HepG2 (cell line): ENCODE data around the gene MYL4. TPM values are rescaled to one million over a fixed set of nuclear protein-coding genes. Genes with fewer than 3 reads are reported as not detected.

Experiments
- ATAC-seq: fragments of 200-7000 bp; cut with Tn5 transposase; 3 replicates; pipeline ENCODE4 v1.9.1; 2020; ENCODE audit warnings: mild to moderate bottlenecking, moderate library complexity
- BruUV-seq: library from RNA; stranded (reverse); fragments of 400-500 nt; replicated peaks from 2 replicates; lab custom pipeline; 2021; lab: Mats Ljungman, UMichigan
- CTCF ChIA-PET: fragments of 300-600 bp; formaldehyde crosslinking; extraction: SDS; loops from one replicate; lab custom pipeline; 2021; ENCODE audit warnings: low total read pairs, inconsistent platforms, low intra/inter-chr PET ratio; lab: Yijun Ruan, JAX
- POLR2A ChIA-PET: fragments of 350-600 bp; sonication (Branson Sonifier 250); formaldehyde crosslinking; loops from one replicate; lab custom pipeline; 2020; ENCODE audit warnings: antibody characterized with exemption, inconsistent platforms; lab: Yijun Ruan, JAX
- DNase-seq: peaks from one replicate; pipeline ENCODE4 v3.0.0-alpha.2; 2015; ENCODE audit warnings: low spot score
- FAIRE-seq: peaks from 3 replicates; lab custom pipeline; 2011; peaks lifted over from hg19 to GRCh38; lab: Jason Lieb, UNC
- H2AFZ ChIP-seq: one replicate; pipeline ENCODE4 v1.6.1; 2011; ENCODE audit warnings: low read length, inconsistent platforms
- H3K27ac ChIP-seq: fragments of 300-600 bp; 3 replicates; pipeline ENCODE4 v1.8.0; 2011; ENCODE audit warnings: mixed run types, mild to moderate bottlenecking, mixed read lengths, low read length, inconsistent platforms; ENCODE audit not compliant: insufficient read depth; ENCODE audit errors: extremely low read length
- H3K27me3 ChIP-seq, 2 experiments: fragments of 200-600 bp in 1 of 2; 2 replicates in 1 of 2; 3 replicates in 1 of 2; pipeline versions ENCODE4 v1.6.0 to v1.8.0; 2011; ENCODE audit warnings: low read length in 2 of 2, mild to moderate bottlenecking in 2 of 2, moderate library complexity in 2 of 2, inconsistent platforms in 1 of 2; ENCODE audit not compliant: insufficient read depth in 2 of 2, control insufficient read depth in 1 of 2
- H3K36me3 ChIP-seq, 2 experiments: fragments of 200-600 bp in 1 of 2; replicated peaks in 1 of 2; 2 replicates in 1 of 2; 3 replicates in 1 of 2; pipeline versions ENCODE4 v1.5.1 to v1.8.0; 2011; ENCODE audit warnings: low read length in 2 of 2, inconsistent platforms in 1 of 2; ENCODE audit not compliant: insufficient read depth in 2 of 2, control insufficient read depth in 1 of 2
- H3K4me1 ChIP-seq: 2 replicates; pipeline ENCODE4 v1.5.1; 2012; ENCODE audit warnings: low read length, inconsistent platforms; ENCODE audit not compliant: insufficient read depth
- H3K4me2 ChIP-seq: 2 replicates; pipeline ENCODE4 v1.6.0; 2011; ENCODE audit warnings: low read depth, low read length, inconsistent platforms
- H3K4me3 ChIP-seq, 3 experiments: fragments of 200-600 bp in 1 of 3; sonication (generic), shearing (Covaris generic) in 1 of 3; replicated peaks in 1 of 3; 2 replicates each; pipeline ENCODE4 v1.5.1; 2011 to 2016; ENCODE audit warnings: low read length in 3 of 3, inconsistent platforms in 2 of 3, low read depth in 2 of 3, mild to moderate bottlenecking in 2 of 3, control low read depth in 1 of 3, mixed read lengths in 1 of 3; ENCODE audit not compliant: insufficient read depth in 1 of 3
- H3K79me2 ChIP-seq: one replicate; pipeline ENCODE4 v1.6.1; 2011; ENCODE audit warnings: low read length, inconsistent platforms; ENCODE audit not compliant: insufficient read depth
- H3K9ac ChIP-seq: 2 replicates; pipeline ENCODE4 v1.6.0; 2011; ENCODE audit warnings: mild to moderate bottlenecking, low read depth, low read length, inconsistent platforms; ENCODE audit not compliant: insufficient read depth
- H3K9me3 ChIP-seq: 2 replicates; pipeline ENCODE4 v1.5.1; 2012; ENCODE audit warnings: mild to moderate bottlenecking, low read length
- H4K20me1 ChIP-seq: 2 replicates; pipeline ENCODE4 v1.6.0; 2011; ENCODE audit warnings: inconsistent platforms, mild to moderate bottlenecking, low read length, moderate library complexity; ENCODE audit not compliant: insufficient read depth
- CBX5 ChIP-seq: sonication (generic); formaldehyde crosslinking; IDR thresholded peaks from 2 replicates; pipeline ENCODE4 v1.4.0; 2020; ENCODE audit warnings: missing genetic modification reagents, borderline replicate concordance
- CCAR2 ChIP-seq: fragments of 200-400 bp; formaldehyde crosslinking; optimal IDR thresholded peaks from 2 replicates; pipeline ENCODE3; 2018; ENCODE audit warnings: low read depth, mild to moderate bottlenecking, low read length, moderate library complexity
- GTF2F1 ChIP-seq: fragments of 150-350 bp; IDR thresholded peaks from 2 replicates; pipeline ENCODE4 v1.6.1; 2014; ENCODE audit warnings: low read length
- HMG20B ChIP-seq: conservative IDR thresholded peaks from 2 replicates; pipeline ENCODE4 v1.6.1; 2016; ENCODE audit warnings: missing genetic modification reagents, missing compliant biosample characterization
- MLXIP ChIP-seq: sonication (generic); formaldehyde crosslinking; IDR thresholded peaks from 2 replicates; pipeline ENCODE4 v1.9.0; 2021; ENCODE audit warnings: missing genetic modification reagents, borderline replicate concordance
- MXD1 ChIP-seq: sonication (generic); formaldehyde crosslinking; IDR thresholded peaks from 2 replicates; pipeline ENCODE4 v1.4.0; 2020; ENCODE audit warnings: mild to moderate bottlenecking, missing genetic modification reagents
- NCOA5 ChIP-seq: sonication (generic); formaldehyde crosslinking; IDR thresholded peaks from 2 replicates; pipeline ENCODE4 v1.4.0; 2020; ENCODE audit warnings: missing genetic modification reagents
- NKX3-1 ChIP-seq: sonication (generic); formaldehyde crosslinking; IDR thresholded peaks from 2 replicates; pipeline ENCODE4 v1.5.0; 2020; ENCODE audit warnings: missing genetic modification reagents
- PHF21A ChIP-seq: sonication (generic); formaldehyde crosslinking; IDR thresholded peaks from 2 replicates; pipeline ENCODE4 v1.5.0; 2020; ENCODE audit warnings: mild to moderate bottlenecking, missing genetic modification reagents
- RELA ChIP-seq: sonication (generic); formaldehyde crosslinking; IDR thresholded peaks from 2 replicates; pipeline ENCODE4 v1.4.0; 2020; ENCODE audit warnings: missing genetic modification reagents
- TBP ChIP-seq: sonication (generic); formaldehyde crosslinking; IDR thresholded peaks from 2 replicates; pipeline ENCODE4 v1.5.0; 2020; ENCODE audit warnings: missing genetic modification reagents
- ZC3H4 ChIP-seq: sonication (generic); formaldehyde crosslinking; IDR thresholded peaks from 2 replicates; pipeline ENCODE4 v1.4.0; 2020; ENCODE audit warnings: missing genetic modification reagents, borderline replicate concordance
- ZFAT ChIP-seq: sonication (generic); formaldehyde crosslinking; conservative IDR thresholded peaks from 2 replicates; pipeline ENCODE4 v1.8.1; 2023; ENCODE audit warnings: missing genetic modification reagents, inconsistent platforms
- ZNF205 ChIP-seq: IDR thresholded peaks from 2 replicates; pipeline ENCODE4 v1.6.1; 2018; ENCODE audit warnings: missing biosample characterization, missing genetic modification reagents
- ZNF703 ChIP-seq: sonication (generic); formaldehyde crosslinking; IDR thresholded peaks from 2 replicates; pipeline ENCODE4 v1.5.1; 2020; ENCODE audit warnings: missing genetic modification reagents, mild to moderate bottlenecking, moderate library complexity, borderline replicate concordance
- ZNF766 ChIP-seq: sonication (generic); formaldehyde crosslinking; IDR thresholded peaks from 2 replicates; pipeline ENCODE4 v1.5.0; 2020; ENCODE audit warnings: missing genetic modification reagents, borderline replicate concordance
- ZSCAN12 ChIP-seq: sonication (generic); formaldehyde crosslinking; IDR thresholded peaks from 2 replicates; pipeline ENCODE4 v1.9.0; 2021; ENCODE audit warnings: mild to moderate bottlenecking, missing genetic modification reagents
- WGBS: methylation state at CpG from one replicate; pipeline ENCODE4 v1.1.6; 2017; ENCODE audit warnings: low lambda C conversion rate; 5-methylcytosine and 5-hydroxymethylcytosine counted together
- in situ Hi-C: cut with HindIII; loops from 2 replicates; pipeline ENCODE4 v1.10.0; 2017; ENCODE audit warnings: low pct_unique_long_range_greater_than_20kb; ENCODE audit not compliant: extremely low pct_ligation_motif_present
- intact Hi-C: fragments of 100-400 bp; cut with micrococcal nuclease; formaldehyde crosslinking; loops from one replicate; pipeline ENCODE4 v1.10.0; 2022; ENCODE audit not compliant: unreplicated experiment
- polyA plus RNA-seq, 8 experiments: library from polyadenylated mRNA; depleted of rRNA in 3 of 8; stranded (reverse) in 7 of 8; unstranded in 1 of 8; fragments of >200 nt; fragmentation: Illumina TruSeq in 4 of 8; extraction: Trizol in 4 of 8; gene quantifications; 2 replicates each; pipeline versions ENCODE4 v1.2.1 to v1.2.3, GENCODE V29; 2011 to 2016; ENCODE audit warnings: low read depth in 4 of 8, missing spikeins in 1 of 8, mixed read lengths in 1 of 8; ENCODE audit not compliant: insufficient read depth in 1 of 8
- total RNA-seq, 5 experiments: library from RNA; depleted of rRNA; stranded (reverse); fragments of >200 nt; fragmentation: Illumina TruSeq; extraction: Trizol; gene quantifications; 2 replicates each; pipeline ENCODE4 v1.2.3, GENCODE V29; 2016; ENCODE audit warnings: low read depth in 1 of 5
- TF ChIP-seq, protein P1 (sequence below): sonication (generic); formaldehyde crosslinking; IDR thresholded peaks from 2 replicates; pipeline ENCODE4 v1.4.0; 2020; ENCODE audit warnings: missing genetic modification reagents
- TF ChIP-seq, protein P2 (sequence below): sonication (generic); formaldehyde crosslinking; IDR thresholded peaks from 2 replicates; pipeline ENCODE4 v1.8.0; 2023; ENCODE audit warnings: mild to moderate bottlenecking, missing genetic modification reagents

MYL4 gene
- total and polyA plus RNA-seq, 2 of the 13 experiments (the other 11 are each of a cell fraction or from before 2014, with no cell fraction given), result not detected

DNA sequence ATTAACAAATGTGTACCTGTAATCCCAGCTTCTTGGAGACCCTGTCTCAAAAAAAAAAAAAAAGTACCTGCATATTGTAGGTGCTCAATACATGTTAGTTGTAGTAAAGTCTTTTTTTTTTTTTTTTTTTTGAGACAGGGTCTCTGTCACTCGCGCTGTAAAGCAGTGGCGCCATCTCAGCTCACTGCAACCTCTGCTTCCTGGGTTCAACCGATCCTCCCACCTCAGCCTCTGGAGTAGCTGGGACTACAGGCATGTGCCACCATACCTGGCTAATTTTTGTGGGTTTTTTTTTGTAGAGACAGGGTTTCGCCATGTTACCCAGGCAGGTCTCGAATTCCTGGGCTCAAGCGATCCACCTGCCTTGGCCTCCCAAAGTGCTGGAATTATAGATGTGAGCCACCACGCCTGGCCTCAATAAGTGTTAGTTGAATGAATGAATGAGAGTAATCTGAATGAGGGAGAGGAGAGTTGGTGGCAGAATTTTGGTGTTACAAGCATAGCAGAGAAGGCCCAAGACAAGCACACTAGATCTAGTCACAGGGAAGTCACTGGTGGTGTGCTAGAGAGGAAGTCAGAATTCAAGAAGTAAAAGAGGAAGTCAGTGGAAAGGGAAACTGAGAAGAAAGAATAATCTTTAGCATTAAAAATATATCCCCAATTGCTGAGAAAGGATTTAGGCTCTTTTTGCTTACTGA is 9.4 kb upstream of the MYL4 start:
- Histone ChIP-seq H3K4me3 (no peak overlapping the region), H3K9ac (no peak overlapping the region), H3K36me3 (no peaks in the 10 kb centered on the region), H3K27ac (no peak overlapping the region), H3K4me2 (no peak overlapping the region), H3K9me3 (no peaks in the 10 kb centered on the region), H3K79me2 (no peaks in the 10 kb centered on the region), H3K4me1 (0 out of 2 replicates have a peak, but pooled peaks cover 3% of the 10 kb centered on the region), H2AFZ (no peak overlapping the region), H4K20me1 (no peaks in the 10 kb centered on the region), H3K27me3 (peaks cover under 1 to 5% of the 10 kb centered on the region in 2 experiments; a peak in 2 of 5 replicates)
- ATAC-seq (no peak), DNase-seq (no peak), FAIRE-seq (no peak)
- BruUV-seq, result no TSS peak
- POLR2A ChIA-PET, result interaction anchor here (1.7 kb wide), 1 partner anchor 19 kb away, joined by 4 read pairs; no protein-coding TSS in a partner anchor
- in situ Hi-C loops, result no loop called here
- TF ChIP-seq ZFAT (CRISPR knock-in tag), result no peak
- no peak for TF ChIP-seq NKX3-1 (CRISPR knock-in tag)
- no peak for TF ChIP-seq PHF21A (CRISPR knock-in tag)
- no peak for TF ChIP-seq CCAR2
- TF ChIP-seq ZSCAN12 (CRISPR knock-in tag), result no peak
- no peak for TF ChIP-seq ZNF703 (CRISPR knock-in tag)
- TF ChIP-seq, protein P1, sequence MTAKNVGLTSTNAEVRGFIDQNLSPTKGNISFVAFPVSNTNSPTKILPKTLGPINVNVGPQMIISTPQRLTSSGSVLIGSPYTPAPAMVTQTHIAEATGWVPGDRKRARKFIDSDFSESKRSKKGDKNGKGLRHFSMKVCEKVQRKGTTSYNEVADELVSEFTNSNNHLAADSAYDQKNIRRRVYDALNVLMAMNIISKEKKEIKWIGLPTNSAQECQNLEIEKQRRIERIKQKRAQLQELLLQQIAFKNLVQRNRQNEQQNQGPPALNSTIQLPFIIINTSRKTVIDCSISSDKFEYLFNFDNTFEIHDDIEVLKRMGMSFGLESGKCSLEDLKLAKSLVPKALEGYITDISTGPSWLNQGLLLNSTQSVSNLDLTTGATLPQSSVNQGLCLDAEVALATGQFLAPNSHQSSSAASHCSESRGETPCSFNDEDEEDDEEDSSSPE (CRISPR knock-in tag), result no peak
- TF ChIP-seq NCOA5, result no peak
- no peak for TF ChIP-seq ZNF205 (CRISPR knock-in tag)
- no peak for TF ChIP-seq MLXIP (CRISPR knock-in tag)
- no peak for TF ChIP-seq CBX5
- TF ChIP-seq ZNF766, result no peak
- no peak for TF ChIP-seq HMG20B (CRISPR knock-in tag)
- no peak for TF ChIP-seq RELA
- TF ChIP-seq GTF2F1, result no peak
- TF ChIP-seq MXD1 (CRISPR knock-in tag), result no peak
- no peak for TF ChIP-seq TBP (CRISPR knock-in tag)
- TF ChIP-seq ZC3H4 (CRISPR knock-in tag), result no peak
- TF ChIP-seq, protein P2, sequence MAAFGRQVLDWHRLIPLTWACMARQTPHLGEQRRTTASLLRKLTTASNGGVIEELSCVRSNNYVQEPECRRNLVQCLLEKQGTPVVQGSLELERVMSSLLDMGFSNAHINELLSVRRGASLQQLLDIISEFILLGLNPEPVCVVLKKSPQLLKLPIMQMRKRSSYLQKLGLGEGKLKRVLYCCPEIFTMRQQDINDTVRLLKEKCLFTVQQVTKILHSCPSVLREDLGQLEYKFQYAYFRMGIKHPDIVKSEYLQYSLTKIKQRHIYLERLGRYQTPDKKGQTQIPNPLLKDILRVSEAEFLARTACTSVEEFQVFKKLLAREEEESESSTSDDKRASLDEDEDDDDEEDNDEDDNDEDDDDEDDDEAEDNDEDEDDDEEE, result no peak
- 71% methylated on average over 8 of the region's 8 CpGs for WGBS
- CTCF ChIA-PET, result no interaction called here
- intact Hi-C loops, result no loop called here
